HepG2 (cell line): Measurements from ENCODE around the gene VCAN. TPM values are rescaled to one million over a fixed set of nuclear protein-coding genes. Genes with fewer than 3 reads are reported as not detected.

Source experiments
- ATF7-NPFF ChIP-seq: sonication (generic); formaldehyde crosslinking; IDR thresholded peaks from 2 replicates; pipeline ENCODE4 v1.8.1; 2023; ENCODE audit warnings: mild to moderate bottlenecking, low read depth, missing genetic modification reagents, moderate library complexity
- BCL6 ChIP-seq: IDR thresholded peaks from 2 replicates; pipeline ENCODE4 v1.6.1; 2016; ENCODE audit warnings: missing genetic modification reagents, missing compliant biosample characterization
- CREB1 ChIP-seq, 2 experiments: fragments of 450-650 bp in 1 of 2; IDR thresholded peaks; 2 replicates each; pipeline ENCODE4 v1.6.1; 2016 to 2017; ENCODE audit warnings: control low read depth in 1 of 2, mild to moderate bottlenecking in 1 of 2, missing compliant biosample characterization in 1 of 2, missing genetic modification characterization in 1 of 2
- E2F2 ChIP-seq: sonication (generic); formaldehyde crosslinking; IDR thresholded peaks from 2 replicates; pipeline ENCODE4 v1.4.0; 2020; ENCODE audit warnings: missing genetic modification reagents, borderline replicate concordance
- ELF3 ChIP-seq: IDR thresholded peaks from 2 replicates; pipeline ENCODE4 v1.6.1; 2016; ENCODE audit warnings: missing genetic modification reagents, missing compliant biosample characterization
- FOXA3 ChIP-seq: IDR thresholded peaks from 2 replicates; pipeline ENCODE4 v1.6.1; 2016; ENCODE audit warnings: missing genetic modification reagents, missing compliant biosample characterization
- FOXO1 ChIP-seq: sonication (generic); formaldehyde crosslinking; IDR thresholded peaks from 2 replicates; pipeline ENCODE4 v1.4.0; 2020; ENCODE audit warnings: missing genetic modification reagents
- FOXP4 ChIP-seq: sonication (generic); formaldehyde crosslinking; IDR thresholded peaks from 2 replicates; pipeline ENCODE4 v1.4.0; 2020; ENCODE audit warnings: missing genetic modification reagents
- GATAD2A ChIP-seq: IDR thresholded peaks from 2 replicates; pipeline ENCODE4 v1.6.1; 2016
- HOXA9 ChIP-seq: sonication (generic); formaldehyde crosslinking; IDR thresholded peaks from 2 replicates; pipeline ENCODE4 v1.8.1; 2022; ENCODE audit warnings: missing genetic modification reagents, mild to moderate bottlenecking, moderate library complexity, borderline replicate concordance
- MAF1 ChIP-seq: sonication (generic); formaldehyde crosslinking; IDR thresholded peaks from 2 replicates; pipeline ENCODE4 v1.5.0; 2020; ENCODE audit warnings: missing genetic modification reagents, borderline replicate concordance
- MAZ ChIP-seq, 2 experiments: sonication (generic) in 1 of 2; formaldehyde crosslinking in 1 of 2; IDR thresholded peaks; 2 replicates each; pipeline versions ENCODE4 v1.5.0 to v1.6.1; 2012 to 2020; ENCODE audit warnings: low read depth in 2 of 2, mild to moderate bottlenecking in 2 of 2, borderline replicate concordance in 1 of 2, improper control_type of control experiment in 1 of 2, low read length in 1 of 2, missing genetic modification reagents in 1 of 2, moderate library complexity in 1 of 2
- SP4 ChIP-seq: sonication (generic); formaldehyde crosslinking; IDR thresholded peaks from 2 replicates; pipeline ENCODE4 v1.8.1; 2023; ENCODE audit warnings: mild to moderate bottlenecking, missing genetic modification reagents
- STAG1 ChIP-seq: sonication (generic); formaldehyde crosslinking; IDR thresholded peaks from 2 replicates; pipeline ENCODE4 v1.4.0; 2020; ENCODE audit warnings: missing genetic modification reagents
- XBP1 ChIP-seq: sonication (generic); formaldehyde crosslinking; IDR thresholded peaks from 2 replicates; pipeline ENCODE4 v1.5.0; 2020; ENCODE audit warnings: missing genetic modification reagents
- ZBTB43 ChIP-seq: sonication (generic); formaldehyde crosslinking; conservative IDR thresholded peaks from 2 replicates; pipeline ENCODE4 v1.4.0; 2020; ENCODE audit warnings: missing genetic modification reagents
- ZGPAT ChIP-seq: IDR thresholded peaks from 2 replicates; pipeline ENCODE4 v1.6.1; 2016; ENCODE audit warnings: mild to moderate bottlenecking
- ZNF251 ChIP-seq: sonication (generic); formaldehyde crosslinking; IDR thresholded peaks from 2 replicates; pipeline ENCODE4 v1.9.0; 2021; ENCODE audit warnings: mild to moderate bottlenecking, missing genetic modification reagents
- ZNF256 ChIP-seq: sonication (generic); formaldehyde crosslinking; conservative IDR thresholded peaks from 2 replicates; pipeline ENCODE4 v1.4.0; 2020; ENCODE audit warnings: missing genetic modification reagents
- ZNF33B ChIP-seq: sonication (generic); formaldehyde crosslinking; IDR thresholded peaks from 2 replicates; pipeline ENCODE4 v1.5.1; 2020; ENCODE audit warnings: mild to moderate bottlenecking, missing genetic modification reagents
- ZNF713 ChIP-seq: sonication (generic); formaldehyde crosslinking; IDR thresholded peaks from 2 replicates; pipeline ENCODE4 v1.4.0; 2020; ENCODE audit warnings: mild to moderate bottlenecking, missing genetic modification reagents
- ZSCAN20 ChIP-seq: sonication (generic); formaldehyde crosslinking; IDR thresholded peaks from 2 replicates; pipeline ENCODE4 v1.4.0; 2020; ENCODE audit warnings: missing genetic modification reagents, mild to moderate bottlenecking, borderline replicate concordance
- polyA plus RNA-seq, 8 experiments: library from polyadenylated mRNA; depleted of rRNA in 3 of 8; stranded (reverse) in 7 of 8; unstranded in 1 of 8; fragments of >200 nt; fragmentation: Illumina TruSeq in 4 of 8; extraction: Trizol in 4 of 8; gene quantifications; 2 replicates each; pipeline versions ENCODE4 v1.2.1 to v1.2.3, GENCODE V29; 2011 to 2016; ENCODE audit warnings: low read depth in 4 of 8, missing spikeins in 1 of 8, mixed read lengths in 1 of 8; ENCODE audit not compliant: insufficient read depth in 1 of 8
- total RNA-seq, 5 experiments: library from RNA; depleted of rRNA; stranded (reverse); fragments of >200 nt; fragmentation: Illumina TruSeq; extraction: Trizol; gene quantifications; 2 replicates each; pipeline ENCODE4 v1.2.3, GENCODE V29; 2016; ENCODE audit warnings: low read depth in 1 of 5
- TF ChIP-seq, protein P1 (sequence below): sonication (generic); formaldehyde crosslinking; IDR thresholded peaks from 2 replicates; pipeline ENCODE4 v1.5.0; 2020; ENCODE audit warnings: missing genetic modification reagents

The VCAN gene
- total and polyA plus RNA-seq, 2 of the 13 experiments (the other 11 are each of a cell fraction or from before 2014, with no cell fraction given): 1.2 to 3.5 TPM

GRCh38 chr5:83475935-83476814 lies 4.6 kb downstream of the VCAN start (continued):
- TF ChIP-seq ZNF256 (CRISPR knock-in tag) (no peak), ZNF251 (no peak), ZSCAN20 (CRISPR knock-in tag) (no peak), ATF7-NPFF (CRISPR knock-in tag) (no peak), ZBTB43 (CRISPR knock-in tag) (no peak), STAG1 (CRISPR knock-in tag) (no peak), SP4 (no peak), MAF1 (CRISPR knock-in tag) (no peak), BCL6 (peak; percentile 69), MAZ (IDR thresholded peaks at IDR 0.05; ENCODE audit: borderline replicate concordance, low read depth, low read length) (no peak), MAZ (CRISPR knock-in tag; IDR thresholded peaks at IDR 0.05; ENCODE audit: low read depth) (no peak), GATAD2A (CRISPR knock-in tag) (peak; percentile 76), ZNF33B (CRISPR knock-in tag) (no peak), XBP1 (CRISPR knock-in tag) (no peak), ZGPAT (CRISPR knock-in tag) (no peak; the same call in 1 of the 2 replicates), HOXA9 (CRISPR knock-in tag) (no peak), E2F2 (no peak), FOXP4 (CRISPR knock-in tag) (peak; percentile 28; the same call in 1 of the 2 replicates), FOXA3 (CRISPR knock-in tag) (peak; percentile 40; the same call in 1 of the 2 replicates), CREB1 (IDR thresholded peaks at IDR 0.05) (peak; percentile 88), CREB1 (CRISPR knock-in tag; IDR thresholded peaks at IDR 0.05) (peak; percentile 82; the same call in 1 of the 2 replicates), ZNF713 (CRISPR knock-in tag) (no peak), ELF3 (CRISPR knock-in tag) (no peak; the same call in 1 of the 2 replicates), FOXO1 (CRISPR knock-in tag) (no peak; the same call in 1 of the 2 replicates)
- TF ChIP-seq, protein P1, sequence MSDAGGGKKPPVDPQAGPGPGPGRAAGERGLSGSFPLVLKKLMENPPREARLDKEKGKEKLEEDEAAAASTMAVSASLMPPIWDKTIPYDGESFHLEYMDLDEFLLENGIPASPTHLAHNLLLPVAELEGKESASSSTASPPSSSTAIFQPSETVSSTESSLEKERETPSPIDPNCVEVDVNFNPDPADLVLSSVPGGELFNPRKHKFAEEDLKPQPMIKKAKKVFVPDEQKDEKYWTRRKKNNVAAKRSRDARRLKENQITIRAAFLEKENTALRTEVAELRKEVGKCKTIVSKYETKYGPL (CRISPR knock-in tag): no peak
